Testis (tissue), 2 donors: ENCODE results near the gene SYNE1.

Experiments
- CTCF ChIP-seq, 3 experiments: fragments of 450-650 bp in 2 of 3; fragments of 200-600 bp in 1 of 3; sonication (generic) in 1 of 3; IDR thresholded peaks; one replicate each; pipeline ENCODE4 v1.5.1; 2016 to 2019; ENCODE audit warnings: antibody characterized with exemption in 3 of 3, mild to moderate bottlenecking in 2 of 3, moderate library complexity in 1 of 3
- POLR2A ChIP-seq: fragments of 450-650 bp; IDR thresholded peaks from one replicate; pipeline ENCODE4 v1.6.1; 2017; ENCODE audit warnings: antibody characterized with exemption, mild to moderate bottlenecking, moderate library complexity

- TF ChIP-seq CTCF (IDR thresholded peaks at IDR 0.05) (no peak), POLR2A (no peak)
These were observed 327.5 kb downstream of the SYNE1 start for GRCh38 chr6:152309648-152310047.
